ENCODE measurements around the gene CD300C.

- no peak for TF ChIP-seq CTCF (IDR thresholded peaks at IDR 0.05; ENCODE audit: low read depth, low read length)
- TF ChIP-seq EZH2phosphoT487 (IDR thresholded peaks at IDR 0.05; ENCODE audit: low read depth) = no peak
Measured at GRCh38 chr17:74520790-74521480, 25.0 kb downstream of the CD300C start.

Data from OCI-LY3 (cell line).